Mucosa of gallbladder (tissue), 1 donor: ENCODE measurements around the gene KIF3B. TPM values are rescaled to one million over a fixed set of nuclear protein-coding genes. Genes with fewer than 3 reads are reported as not detected.
"Not testable (repeated sequence)": the region's sequence is repeated elsewhere in the genome, so short reads cannot be mapped to it uniquely, and the experiment has no call there.

Experiments used
- DNase-seq: peaks from one replicate; pipeline ENCODE4 v3.0.0-alpha.2; 2020; ENCODE audit warnings: low spot score
- total RNA-seq: library from RNA; stranded (reverse); gene quantifications from one replicate; pipeline ENCODE4 v1.2.1, GENCODE V29; 2021
- donor health status: DM: no; HTN: no; CAD: no.

The KIF3B gene
- total RNA-seq, 1 donor from 2014 or later, result 59.6 TPM

- DNase-seq, result no peak
Observed at GRCh38 chr20:32248043-32248442, 29.4 kb upstream of the KIF3B start.

- no peak for DNase-seq
Observed at GRCh38 chr20:32249030-32249738, 28.3 kb upstream of the KIF3B start.

DNA sequence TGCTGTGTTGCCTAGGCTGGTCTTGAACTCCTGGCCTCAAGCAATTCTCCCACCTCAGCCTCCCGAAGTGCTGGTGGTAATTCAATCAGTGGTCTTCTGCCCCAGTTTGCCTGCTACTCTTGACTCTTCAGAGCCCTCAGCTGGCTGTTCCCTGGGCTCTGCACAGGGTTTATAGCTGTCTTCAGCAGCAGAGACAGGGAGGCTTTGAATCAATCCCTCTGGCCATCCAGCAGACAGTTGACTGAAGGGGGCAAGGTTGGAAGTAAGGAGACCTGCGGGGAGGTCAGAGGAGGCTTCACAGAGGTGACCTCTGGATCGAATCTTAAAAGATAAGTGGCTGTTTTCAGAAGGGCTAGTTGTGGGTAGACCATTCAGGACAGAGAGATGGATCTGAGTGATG, 26.0 kb upstream of the KIF3B start:
- DNase-seq, result no peak

- no peak for DNase-seq
Observed at GRCh38 chr20:32252189-32252588, 25.3 kb upstream of the KIF3B start.

DNA sequence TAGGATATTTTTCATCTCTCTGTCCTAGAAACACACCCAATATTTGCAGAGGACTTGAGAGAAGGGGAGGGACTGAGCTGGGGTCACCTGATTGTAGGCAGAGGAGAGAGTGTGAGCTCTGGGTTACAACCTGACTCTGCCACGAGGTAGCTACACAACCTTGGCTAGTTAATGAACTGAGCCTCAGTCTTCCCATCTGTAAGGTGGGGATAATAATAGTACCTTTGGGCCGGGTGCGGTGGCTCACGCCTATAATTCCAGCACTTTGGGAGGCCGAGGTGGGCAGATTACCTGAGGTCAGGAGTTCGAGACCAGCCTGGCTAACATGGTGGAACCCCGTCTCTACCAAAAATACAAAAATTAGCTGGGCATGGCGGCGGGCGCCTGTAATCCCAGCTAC, 16.5 kb upstream of the KIF3B start:
- DNase-seq, result not testable (repeated sequence)

DNA sequence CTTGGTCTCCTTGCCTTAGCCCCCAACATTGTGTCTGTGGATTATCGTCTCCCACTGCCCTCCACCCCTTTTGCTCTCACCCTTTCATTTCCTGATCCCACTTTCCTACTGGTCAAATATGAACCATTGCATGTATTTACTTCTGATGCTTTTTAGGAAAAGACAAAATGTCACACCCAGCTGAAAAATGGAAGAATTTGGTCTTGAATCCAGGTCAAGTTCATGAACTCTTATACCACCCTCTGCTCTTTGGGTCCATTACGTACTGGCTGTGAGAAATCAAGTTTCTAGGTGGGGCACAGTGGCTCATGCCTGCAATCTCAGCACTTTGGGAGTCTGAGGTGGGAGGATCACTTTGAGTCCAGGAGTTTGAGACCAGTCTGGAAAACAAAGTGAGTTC, 15.8 kb upstream of the KIF3B start:
- DNase-seq, result no peak

- DNase-seq, result no peak
Observed at GRCh38 chr20:32263398-32263954, 14.0 kb upstream of the KIF3B start.

DNA sequence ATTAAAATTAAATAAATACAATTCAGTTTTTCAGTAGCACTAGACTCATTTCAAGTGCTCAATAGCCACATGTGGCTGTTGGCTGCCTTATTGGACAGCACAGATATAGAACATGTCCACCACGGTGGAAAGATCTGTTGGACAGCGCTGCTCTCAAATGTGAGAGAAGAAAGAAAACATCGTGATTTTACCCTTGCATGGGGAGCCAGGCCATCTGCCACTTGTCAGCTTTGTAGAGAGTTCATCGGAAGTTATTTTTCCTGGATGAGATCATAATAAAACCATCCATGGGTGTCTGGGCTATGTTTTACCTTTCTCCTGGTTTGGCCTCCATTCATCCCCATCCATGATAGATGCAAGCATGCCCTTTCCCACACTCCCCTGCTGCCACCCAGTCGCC, 5.8 kb upstream of the KIF3B start:
- DNase-seq, result no peak

DNA sequence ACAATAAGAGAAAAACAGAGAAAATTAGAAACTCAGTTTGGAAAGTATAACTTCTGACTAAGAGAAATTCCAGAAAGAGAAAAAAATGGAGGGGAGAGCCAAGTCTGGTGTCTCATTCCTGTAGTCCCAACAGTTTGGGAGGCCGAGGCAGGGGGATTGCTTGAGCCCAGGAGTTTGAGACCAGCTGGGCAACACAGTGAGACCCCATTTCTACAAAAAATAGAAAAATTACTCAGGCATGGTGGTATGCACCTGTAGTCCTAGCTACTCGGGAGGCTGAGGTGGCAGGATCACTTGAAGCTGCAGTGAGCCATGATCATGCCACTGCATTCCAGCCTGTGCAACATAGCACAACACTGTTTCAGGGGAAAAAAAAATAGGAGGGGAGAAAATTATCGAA, 3.1 kb upstream of the KIF3B start:
- DNase-seq, result no peak

GRCh38 chr20:32275163-32275562, 2.3 kb upstream of the KIF3B start:
- not testable (repeated sequence) for DNase-seq

GRCh38 chr20:32278199-32278643, 770 bp downstream of the KIF3B start:
- DNase-seq, result no peak

GRCh38 chr20:32281711-32282110, 4.3 kb downstream of the KIF3B start:
- DNase-seq, result no peak

DNA sequence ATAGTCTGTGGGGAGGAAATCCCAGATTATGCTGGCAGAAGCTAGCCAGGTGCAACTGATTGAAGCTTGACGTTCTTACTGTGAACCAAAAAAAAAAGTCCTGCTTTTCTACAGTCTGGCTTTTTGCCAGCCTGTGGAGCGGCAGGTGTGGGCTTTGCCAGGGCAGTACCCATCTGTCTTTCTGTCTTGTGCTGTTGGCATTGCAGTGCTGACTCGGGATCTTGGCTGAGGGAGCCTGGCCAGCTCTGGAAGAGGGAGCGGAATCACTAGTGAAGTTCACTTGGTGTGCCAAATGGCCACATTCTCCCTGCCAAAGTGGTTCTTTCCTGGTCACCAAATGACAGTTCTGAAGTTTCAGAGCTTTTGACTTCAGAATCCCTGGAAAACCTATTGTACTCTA, 5.0 kb downstream of the KIF3B start:
- no peak for DNase-seq

- no peak for DNase-seq
Observed at GRCh38 chr20:32285082-32285620, 7.7 kb downstream of the KIF3B start.

DNA sequence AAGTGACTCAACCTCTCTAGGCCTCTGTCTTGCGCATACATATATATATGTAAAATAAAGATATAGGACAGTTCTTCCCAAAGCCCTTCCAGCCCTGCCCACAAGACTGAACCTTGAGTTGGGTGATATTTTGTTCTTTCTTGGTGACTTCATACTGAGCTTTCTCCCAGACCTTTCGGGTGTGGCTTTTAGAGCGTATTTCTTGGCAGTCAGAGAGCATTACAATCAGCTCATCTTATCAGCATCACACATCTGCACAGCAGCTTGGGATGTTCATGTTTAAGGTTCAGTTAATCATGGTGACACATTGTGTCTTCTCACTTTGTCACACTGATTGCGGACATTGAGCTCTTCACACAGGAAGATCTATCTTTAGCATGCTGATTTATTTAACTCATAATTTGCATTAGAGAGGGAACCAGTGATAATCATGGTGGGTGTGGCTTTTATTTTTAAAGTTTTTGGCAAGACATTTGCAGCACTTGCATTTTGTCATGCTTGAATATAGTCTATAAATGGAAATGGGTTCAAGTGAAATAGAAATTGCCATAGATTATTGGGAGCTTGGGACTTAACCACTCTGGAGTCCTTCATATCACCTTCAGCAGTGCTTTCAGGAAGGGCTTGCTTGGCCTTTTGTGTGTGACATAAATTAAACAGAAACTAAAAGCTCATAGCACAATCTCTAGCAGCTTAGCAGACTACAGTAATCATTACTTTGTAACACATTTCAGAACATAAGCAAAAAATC, 8.3 kb downstream of the KIF3B start:
- peak; percentile 28 for DNase-seq

GRCh38 chr20:32287231-32287638, 9.8 kb downstream of the KIF3B start:
- no peak for DNase-seq

DNA sequence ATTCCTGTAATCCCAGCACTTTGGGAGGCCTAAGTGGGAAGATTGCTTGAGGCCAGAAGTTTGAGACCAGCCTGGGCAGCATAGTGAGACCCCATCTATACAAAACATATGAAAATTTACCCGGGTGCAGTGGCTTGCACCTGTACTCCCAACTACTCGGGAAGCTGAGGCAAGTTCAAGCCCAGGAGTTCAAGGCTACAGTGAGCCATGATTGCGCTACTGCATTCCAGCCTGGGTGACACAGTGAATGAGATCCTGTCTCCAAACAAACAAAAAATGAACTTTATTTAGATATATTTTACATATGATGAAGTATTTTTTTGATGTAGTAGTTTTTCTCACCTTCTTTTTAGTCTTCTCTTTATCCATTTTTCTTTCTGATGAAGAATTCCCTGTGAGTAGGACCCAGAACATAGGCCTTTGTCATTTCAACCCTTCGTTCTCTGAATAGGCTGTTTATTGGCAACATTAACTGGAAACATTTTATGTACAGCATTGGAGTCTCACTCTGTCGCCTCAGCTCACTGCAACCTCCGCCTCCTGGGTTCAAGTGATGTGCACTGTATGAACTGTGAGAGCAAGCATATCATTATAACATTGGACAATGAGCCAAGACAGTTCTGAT, 10.9 kb downstream of the KIF3B start:
- DNase-seq, result no peak

DNA sequence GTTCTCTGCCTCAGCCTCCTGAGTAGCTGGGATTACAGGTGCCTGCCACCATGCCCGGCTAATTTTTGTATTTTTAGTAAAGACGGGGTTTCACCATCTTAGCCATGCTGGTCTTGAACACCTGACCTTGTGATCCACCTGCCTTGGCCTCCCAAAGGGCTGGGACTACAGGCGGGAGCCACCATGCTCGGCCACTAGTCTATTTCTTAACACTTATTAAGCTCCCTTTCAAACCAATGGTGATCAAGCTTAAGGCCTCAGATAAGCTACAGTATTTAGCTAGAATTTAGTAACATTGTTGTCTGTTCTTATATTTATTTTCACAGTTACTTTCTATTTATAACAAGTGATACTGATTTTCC, 11.8 kb downstream of the KIF3B start:
- not testable (repeated sequence) for DNase-seq

DNA sequence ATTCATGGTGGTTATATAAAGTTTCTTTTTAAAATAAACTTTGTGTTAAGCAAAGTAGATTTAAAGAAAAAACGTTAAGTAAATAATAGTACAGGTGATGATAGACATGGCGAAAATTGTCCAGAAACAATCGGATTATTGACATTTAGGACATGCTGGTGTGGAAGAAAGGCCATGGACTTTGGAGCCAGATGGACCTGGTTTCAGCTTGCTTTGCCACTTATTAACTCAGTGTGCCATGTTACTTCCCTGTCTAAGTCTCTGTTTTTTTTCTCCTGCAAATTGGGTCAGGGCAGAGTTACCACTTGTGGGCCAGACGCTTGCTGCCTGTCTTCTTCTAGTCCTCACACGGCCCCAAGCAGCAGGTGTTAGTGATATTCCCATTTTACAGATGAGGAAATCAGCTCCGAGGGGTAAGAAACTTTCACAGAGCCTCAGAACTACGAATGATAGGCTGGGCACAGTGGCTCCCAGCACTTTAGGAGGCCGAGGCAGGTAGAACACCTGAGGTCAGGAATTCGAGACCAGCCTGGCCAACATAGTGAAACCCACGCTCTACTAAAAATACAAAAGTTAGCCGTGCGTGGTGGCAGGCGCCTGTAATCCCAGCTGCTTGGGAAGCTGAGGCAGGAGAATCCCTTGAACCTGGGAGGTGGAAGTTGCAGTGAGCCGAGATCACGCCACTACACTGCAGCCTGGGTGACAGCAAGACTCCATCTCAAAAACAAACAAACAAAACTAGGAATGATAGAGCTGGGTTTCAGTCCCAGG, 12.4 kb downstream of the KIF3B start:
- DNase-seq, result peak; percentile 86

DNA sequence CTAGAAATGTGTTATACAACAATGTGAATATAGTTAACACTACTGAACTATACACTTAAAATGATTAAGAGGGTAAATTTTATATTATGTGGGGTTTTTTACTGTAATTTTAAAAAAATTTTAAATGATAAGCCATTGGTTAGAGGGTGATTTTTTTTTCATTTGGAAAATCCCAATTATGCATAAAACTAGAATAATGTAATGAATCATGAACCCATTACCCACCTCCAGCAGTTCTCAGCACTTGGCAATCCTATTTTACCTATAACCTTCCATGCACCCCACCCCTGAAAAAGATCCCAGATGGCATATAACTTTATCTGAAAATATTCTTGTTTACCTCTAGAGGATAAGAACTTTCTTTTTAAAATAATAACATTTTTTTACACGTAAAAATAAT, 13.7 kb downstream of the KIF3B start:
- DNase-seq, result no peak

DNA sequence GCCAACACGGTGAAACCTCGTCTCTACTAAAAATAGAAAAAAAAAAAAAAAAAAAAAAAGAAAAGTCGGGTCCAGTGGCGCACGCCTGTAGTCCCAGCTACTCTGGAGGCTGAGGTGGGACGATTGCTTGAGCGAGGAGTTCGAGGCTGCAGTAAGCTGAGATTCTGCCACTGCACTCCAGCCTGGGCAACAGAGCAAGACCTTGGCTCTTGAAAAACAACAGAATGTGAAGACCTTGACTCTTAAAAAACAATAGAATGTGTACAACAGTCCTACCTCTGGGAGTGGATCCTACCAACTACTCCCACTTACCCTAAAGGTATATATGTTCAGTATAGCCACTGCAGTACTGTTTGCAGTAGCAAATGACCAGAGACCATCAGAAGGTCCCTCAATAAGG, 15.1 kb downstream of the KIF3B start:
- no peak for DNase-seq

DNA sequence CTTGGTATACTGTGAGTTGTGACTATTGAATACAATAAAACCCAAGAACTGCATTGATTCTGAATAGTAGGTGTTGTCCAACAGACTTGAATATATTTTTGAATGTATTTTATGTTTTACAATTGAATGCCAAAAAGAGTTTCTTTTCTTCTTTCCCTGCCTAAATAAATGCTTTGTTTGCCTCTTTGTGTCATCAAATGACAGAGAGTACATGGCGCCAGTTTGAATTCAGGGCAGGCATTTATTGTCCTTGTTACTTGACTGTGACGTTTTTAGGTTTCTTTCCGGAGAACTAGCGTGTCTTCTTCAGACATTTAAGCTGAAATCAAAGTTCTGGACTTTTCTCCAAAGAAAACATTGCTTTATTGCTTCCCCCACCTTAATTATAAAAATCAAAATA, 16.6 kb downstream of the KIF3B start:
- no peak for DNase-seq
